Gastrocnemius medialis (tissue), 4 donors: ENCODE results near the gene EPHA1. TPM values are rescaled to one million over a fixed set of nuclear protein-coding genes. Genes with fewer than 3 reads are reported as not detected.
A peak's percentile ranks its signal among the peaks of the same experiment; 100 is the strongest.

ENCODE experiments used
- ATAC-seq, 2 donors: fragments of 150-250 bp; one replicate each; pipeline ENCODE4 v1.9.1; 2016
- DNase-seq, 2 donors: peaks; one replicate each; pipeline ENCODE4 v3.0.0-alpha.2; 2019
- H3K27ac ChIP-seq, 4 donors: fragments of 200-600 bp; sonication (generic); 1 replicate in 1 of 4; 2 replicates in 3 of 4; pipeline ENCODE4 v1.5.1; 2016 to 2018; ENCODE audit warnings: mild to moderate bottlenecking in 2 of 4, moderate library complexity in 1 of 4
- H3K27me3 ChIP-seq, 3 donors: fragments of 200-600 bp; sonication (generic) in 2 of 3; 1 replicate in 1 of 3; 2 replicates in 2 of 3; pipeline versions ENCODE4 v1.5.1 to v1.6.0; 2016 to 2019; ENCODE audit warnings: mild to moderate bottlenecking in 1 of 3, moderate library complexity in 1 of 3
- H3K36me3 ChIP-seq, 2 donors: fragments of 200-600 bp; sonication (generic) in 1 of 2; one replicate each; pipeline ENCODE4 v1.5.1; 2017 to 2018
- H3K4me1 ChIP-seq, 2 donors: fragments of 200-600 bp; sonication (generic) in 1 of 2; one replicate each; pipeline ENCODE4 v1.5.1; 2016 to 2017; ENCODE audit warnings: mild to moderate bottlenecking in 2 of 2
- H3K4me3 ChIP-seq, 4 donors: fragments of 200-600 bp; sonication (generic) in 3 of 4; 1 replicate in 1 of 4; 2 replicates in 3 of 4; pipeline ENCODE4 v1.5.1; 2016 to 2019; ENCODE audit warnings: mild to moderate bottlenecking in 2 of 4
- H3K9me3 ChIP-seq, 3 donors: fragments of 200-600 bp; sonication (generic) in 2 of 3; 1 replicate in 1 of 3; 2 replicates in 2 of 3; pipeline ENCODE4 v1.5.1; 2016 to 2019
- CTCF ChIP-seq, 5 experiments: fragments of 450-650 bp in 3 of 5; fragments of 200-600 bp in 2 of 5; sonication (generic) in 2 of 5; IDR thresholded peaks in 4 of 5; conservative IDR thresholded peaks in 1 of 5; 1 replicate in 4 of 5; 2 replicates in 1 of 5; pipeline ENCODE4 v1.5.1; 2016 to 2019; ENCODE audit warnings: antibody characterized with exemption in 5 of 5, mild to moderate bottlenecking in 3 of 5, moderate library complexity in 3 of 5
- POLR2A ChIP-seq, 2 donors: fragments of 450-650 bp; IDR thresholded peaks; one replicate each; pipeline ENCODE4 v1.6.1; 2017; ENCODE audit warnings: antibody characterized with exemption in 2 of 2, mild to moderate bottlenecking in 2 of 2, moderate library complexity in 2 of 2
- in situ Hi-C, 4 donors: fragments of 200-750 bp; cut with MboI; loops; one replicate each; pipeline versions ENCODE4 v1.15.0 to v1.8.0; 2017; ENCODE audit warnings: low sequenced_read_pairs in 4 of 4
- intact Hi-C: fragments of 100-400 bp; cut with DNase I; formaldehyde crosslinking; loops from one replicate; pipeline ENCODE4 v1.15.1; 2023; ENCODE audit warnings: low total_unique reads
- total RNA-seq, 4 donors: library from RNA; depleted of rRNA; stranded (reverse); fragments of >200 nt; gene quantifications; one replicate each; pipeline versions ENCODE4 v1.1.0 to v1.2.3, GENCODE V29; 2016

The EPHA1 gene
- total RNA-seq, 4 donors from 2014 or later, result not detected

- intact Hi-C loops, result no loop called here
- Histone ChIP-seq H3K27me3 (no peaks in the 10 kb centered on the region), H3K36me3 (peaks cover 0 to 5% of the 10 kb centered on the region in 2 donors), H3K27ac (no peak overlapping the region), H3K9me3 (no peaks in the 10 kb centered on the region), H3K4me3 (no peak overlapping the region), H3K4me1 (no peaks in the 10 kb centered on the region)
- DNase-seq, result no peak
- ATAC-seq, result no peak
- in situ Hi-C loops, result no loop called here
- TF ChIP-seq POLR2A (IDR thresholded peaks at IDR 0.05) (no peak), CTCF (IDR thresholded peaks at IDR 0.05 in 4 of 5, conservative IDR thresholded peaks at IDR 0.05 in 1 of 5) (no peak)
These were observed 57.6 kb downstream of the EPHA1 start for GRCh38 chr7:143351060-143351459.

GRCh38 chr7:143347950-143348349 lies 60.7 kb downstream of the EPHA1 start:
- Histone ChIP-seq H3K27ac (no peak overlapping the region), H3K27me3 (no peaks in the 10 kb centered on the region), H3K9me3 (no peaks in the 10 kb centered on the region), H3K36me3 (peaks cover 0 to 7% of the 10 kb centered on the region in 2 donors), H3K4me1 (no peaks in the 10 kb centered on the region), H3K4me3 (no peak overlapping the region)
- intact Hi-C loops (no loop called here), in situ Hi-C loops (no loop called here)
- DNase-seq, result no peak
- ATAC-seq, result no peak
- TF ChIP-seq POLR2A (IDR thresholded peaks at IDR 0.05), result no peak

- in situ Hi-C loops, result no loop called here
These were observed 62.6 kb downstream of the EPHA1 start for GRCh38 chr7:143346018-143346417.

GRCh38 chr7:143345428-143345900 lies 63.2 kb downstream of the EPHA1 start:
- DNase-seq, result no peak
- TF ChIP-seq POLR2A (IDR thresholded peaks at IDR 0.05) (no peak), CTCF (IDR thresholded peaks at IDR 0.05 in 4 of 5, conservative IDR thresholded peaks at IDR 0.05 in 1 of 5) (peak in 2 of 5 experiments; percentile 35 to 38)
- Histone ChIP-seq H3K4me1 (no peaks in the 10 kb centered on the region), H3K4me3 (no peak overlapping the region), H3K9me3 (no peaks in the 10 kb centered on the region), H3K27ac (no peak overlapping the region), H3K36me3 (peaks cover 0 to 16% of the 10 kb centered on the region in 2 donors), H3K27me3 (no peaks in the 10 kb centered on the region)
- intact Hi-C loops (no loop called here), in situ Hi-C loops (no loop called here)
- no peak for ATAC-seq

More at GRCh38 chr7:143346018-143346417, 62.6 kb downstream of the EPHA1 start:
- intact Hi-C loops, result no loop called here
- no peaks in the 10 kb centered on the region for H3K4me1 ChIP-seq
- H3K4me3 ChIP-seq, result no peak overlapping the region
- TF ChIP-seq CTCF (IDR thresholded peaks at IDR 0.05 in 4 of 5, conservative IDR thresholded peaks at IDR 0.05 in 1 of 5) (no peak), POLR2A (IDR thresholded peaks at IDR 0.05) (no peak)
- ATAC-seq, result no peak
- no peaks in the 10 kb centered on the region for H3K27me3 ChIP-seq
- no peak for DNase-seq
- H3K27ac ChIP-seq, result no peak overlapping the region
- no peaks in the 10 kb centered on the region for H3K9me3 ChIP-seq
- peaks cover 0 to 16% of the 10 kb centered on the region in 2 donors for H3K36me3 ChIP-seq

GRCh38 chr7:143343596-143343995 lies 65.1 kb downstream of the EPHA1 start:
- in situ Hi-C loops (no loop called here), intact Hi-C loops (no loop called here)
- Histone ChIP-seq H3K27ac (no peak overlapping the region), H3K4me1 (no peaks in the 10 kb centered on the region), H3K4me3 (no peak overlapping the region), H3K9me3 (no peaks in the 10 kb centered on the region), H3K36me3 (peaks cover 0 to 24% of the 10 kb centered on the region in 2 donors), H3K27me3 (no peaks in the 10 kb centered on the region)
- ATAC-seq, result no peak
- TF ChIP-seq CTCF (IDR thresholded peaks at IDR 0.05 in 4 of 5, conservative IDR thresholded peaks at IDR 0.05 in 1 of 5), result no peak
- no peak for TF ChIP-seq POLR2A (IDR thresholded peaks at IDR 0.05)
- no peak for DNase-seq
